Epithelial cell of esophagus (primary cell): ENCODE measurements around the gene COPG1.
"Not testable (repeated sequence)": the region's sequence is repeated elsewhere in the genome, so short reads cannot be mapped to it uniquely, and the experiment has no call there.

ENCODE experiments used
- DNase-seq: peaks from one replicate; pipeline ENCODE4 v3.0.0; 2010; ENCODE audit warnings: low read depth
- H3K4me3 ChIP-seq: 2 replicates; pipeline ENCODE4 v1.5.1; 2011; ENCODE audit warnings: mild to moderate bottlenecking, low read length, control low read depth
- TF ChIP-seq, protein P1 (sequence below): IDR thresholded peaks from 2 replicates; pipeline ENCODE4 v1.5.1; 2011; ENCODE audit warnings: low read depth, mild to moderate bottlenecking, low read length, control low read depth, inconsistent platforms; ENCODE audit not compliant: insufficient read depth; ENCODE audit errors: missing control alignments

Gene COPG1

GRCh38 chr3:129213238-129213637 lies 36.2 kb upstream of the COPG1 start:
- no peak for DNase-seq
- TF ChIP-seq, protein P1, sequence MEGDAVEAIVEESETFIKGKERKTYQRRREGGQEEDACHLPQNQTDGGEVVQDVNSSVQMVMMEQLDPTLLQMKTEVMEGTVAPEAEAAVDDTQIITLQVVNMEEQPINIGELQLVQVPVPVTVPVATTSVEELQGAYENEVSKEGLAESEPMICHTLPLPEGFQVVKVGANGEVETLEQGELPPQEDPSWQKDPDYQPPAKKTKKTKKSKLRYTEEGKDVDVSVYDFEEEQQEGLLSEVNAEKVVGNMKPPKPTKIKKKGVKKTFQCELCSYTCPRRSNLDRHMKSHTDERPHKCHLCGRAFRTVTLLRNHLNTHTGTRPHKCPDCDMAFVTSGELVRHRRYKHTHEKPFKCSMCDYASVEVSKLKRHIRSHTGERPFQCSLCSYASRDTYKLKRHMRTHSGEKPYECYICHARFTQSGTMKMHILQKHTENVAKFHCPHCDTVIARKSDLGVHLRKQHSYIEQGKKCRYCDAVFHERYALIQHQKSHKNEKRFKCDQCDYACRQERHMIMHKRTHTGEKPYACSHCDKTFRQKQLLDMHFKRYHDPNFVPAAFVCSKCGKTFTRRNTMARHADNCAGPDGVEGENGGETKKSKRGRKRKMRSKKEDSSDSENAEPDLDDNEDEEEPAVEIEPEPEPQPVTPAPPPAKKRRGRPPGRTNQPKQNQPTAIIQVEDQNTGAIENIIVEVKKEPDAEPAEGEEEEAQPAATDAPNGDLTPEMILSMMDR, result no peak

DNA sequence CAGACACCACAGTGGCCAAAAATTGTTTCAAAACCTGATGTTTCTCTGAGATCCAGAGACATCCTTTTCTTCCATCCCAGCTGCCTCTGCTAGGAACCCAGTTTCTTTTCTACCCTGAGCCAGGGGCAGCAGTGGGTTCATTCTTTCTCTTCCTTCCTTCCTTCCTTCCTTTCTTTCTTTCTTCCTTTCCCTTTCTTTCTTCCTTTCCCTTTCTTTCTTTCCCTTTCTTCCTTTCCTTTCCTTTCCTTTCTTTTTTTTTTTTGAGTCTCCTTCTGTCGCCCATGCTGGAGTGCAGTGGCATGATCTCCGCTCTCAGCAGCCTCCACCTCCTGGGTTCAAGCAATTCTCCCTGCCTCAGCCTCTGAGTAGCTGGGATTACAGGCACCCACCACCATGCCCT lies 30.7 kb upstream of the COPG1 start:
- no peak for DNase-seq
- no peak overlapping the region for H3K4me3 ChIP-seq
- TF ChIP-seq, protein P1, result no peak

More at GRCh38 chr3:129213238-129213637, 36.2 kb upstream of the COPG1 start:
- H3K4me3 ChIP-seq, result no peak overlapping the region

DNA sequence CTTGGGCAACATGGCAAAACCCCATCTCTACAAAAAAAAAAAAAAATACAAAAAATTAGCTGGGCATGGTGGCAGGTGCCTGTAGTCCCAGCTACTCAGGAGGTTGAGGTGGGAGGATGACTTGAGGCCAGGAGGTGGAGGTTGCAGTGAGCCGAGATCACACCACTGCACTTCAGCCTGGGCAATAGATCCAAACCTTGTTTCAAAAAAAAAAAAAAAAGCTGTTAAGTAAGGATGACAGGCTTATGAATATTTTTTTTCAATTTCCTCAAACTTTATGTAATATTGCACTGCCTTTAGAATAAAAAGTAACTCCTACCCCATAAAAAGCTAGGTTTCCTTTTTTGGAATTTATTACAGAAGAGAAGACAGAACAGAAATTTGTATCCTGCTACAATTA lies 25.0 kb upstream of the COPG1 start:
- not testable (repeated sequence) for DNase-seq

GRCh38 chr3:129224984-129225393 lies 24.4 kb upstream of the COPG1 start:
- peak; percentile 63 for DNase-seq
- H3K4me3 ChIP-seq, result no peak overlapping the region
- TF ChIP-seq, protein P1, result no peak

More for the DNA sequence above, 25.0 kb upstream of the COPG1 start:
- not testable (repeated sequence) for H3K4me3 ChIP-seq

DNA sequence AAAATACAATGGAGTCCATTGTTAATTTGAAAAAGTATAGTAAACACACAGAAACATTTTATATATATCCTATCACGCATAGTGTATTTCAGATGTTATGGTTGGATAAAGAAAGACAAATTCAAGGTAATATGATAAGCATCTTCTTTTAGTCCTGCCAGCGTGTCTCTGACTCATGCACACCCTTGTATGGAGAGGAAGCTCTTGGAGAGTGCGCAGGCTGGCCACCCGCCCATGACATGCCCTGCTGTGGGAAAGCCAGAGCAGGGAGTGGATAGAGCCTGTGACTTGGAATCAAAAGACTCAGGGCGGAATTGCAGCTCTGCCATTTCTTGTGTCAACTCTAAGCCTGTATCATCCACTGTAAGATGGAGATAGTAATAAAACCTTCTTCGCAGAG lies 23.0 kb upstream of the COPG1 start:
- TF ChIP-seq, protein P1, result no peak
- H3K4me3 ChIP-seq, result no peak overlapping the region
- peak; percentile 93 for DNase-seq

DNA sequence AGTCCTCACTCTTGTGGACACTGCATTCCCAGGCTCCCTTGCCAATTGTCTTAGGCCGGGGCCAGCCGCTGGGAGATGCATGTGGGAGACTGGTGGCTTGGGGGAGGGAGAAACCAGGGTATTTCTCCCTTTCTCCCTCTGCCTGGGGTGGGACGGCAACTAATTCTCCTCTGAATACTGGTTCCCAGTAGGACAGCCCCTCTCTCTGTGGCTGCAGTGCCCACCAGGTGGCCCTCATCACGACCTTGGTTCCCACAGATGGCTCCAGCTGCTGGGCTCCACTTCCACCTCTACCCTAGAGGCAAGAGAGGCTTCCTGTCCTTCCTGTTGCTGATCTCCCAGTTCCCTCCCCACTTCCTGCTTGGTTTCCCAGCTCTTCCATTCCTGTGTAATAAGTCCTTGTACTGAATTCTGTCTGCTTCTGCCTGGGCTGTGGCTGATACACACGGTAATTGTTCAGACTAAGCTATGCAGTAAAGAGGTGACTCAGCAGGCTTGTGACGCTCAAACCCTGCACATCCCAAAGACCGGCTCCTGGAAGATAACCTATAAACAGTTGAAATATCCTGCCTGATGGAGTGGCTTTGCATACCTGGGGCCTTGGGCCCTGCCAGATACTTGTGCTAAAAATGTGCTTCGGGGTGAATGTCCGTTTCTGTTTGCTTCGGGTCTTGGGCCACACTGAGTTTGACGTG lies 20.4 kb upstream of the COPG1 start:
- TF ChIP-seq, protein P1, result peak; percentile 16

DNA sequence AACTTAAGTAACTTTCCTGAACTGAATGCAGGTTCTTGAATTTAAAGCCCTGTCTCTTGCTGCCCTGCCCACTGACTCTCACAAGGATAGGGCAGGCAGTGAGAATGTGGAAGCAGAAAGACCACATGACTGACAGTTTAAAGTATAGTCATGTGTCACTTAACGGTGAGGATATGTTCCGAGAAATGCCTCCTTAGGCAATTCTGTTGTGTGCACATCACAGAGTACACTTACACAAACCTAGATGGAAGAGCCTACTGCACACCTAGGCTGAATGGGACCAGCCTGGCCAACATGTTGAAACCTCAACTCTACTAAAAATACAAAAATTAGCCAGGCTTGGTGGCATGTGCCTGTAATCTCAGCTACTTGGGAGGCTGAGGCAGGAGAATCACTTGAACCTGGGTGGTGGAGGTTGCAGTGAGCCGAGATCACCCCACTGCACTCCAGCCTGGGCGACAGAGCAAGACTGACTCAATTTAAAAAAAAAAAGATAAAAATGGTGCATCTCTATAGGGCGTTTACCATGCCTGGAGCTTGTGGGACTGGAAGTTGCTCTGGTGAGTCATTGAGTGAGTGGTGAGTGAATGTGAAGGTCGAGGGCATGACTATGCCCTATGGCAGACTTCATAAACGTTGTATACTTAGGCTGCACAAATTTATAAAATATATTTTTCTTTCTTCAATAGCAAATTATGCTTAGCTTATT lies 18.9 kb upstream of the COPG1 start:
- DNase-seq, result peak; percentile 96
- H3K4me3 ChIP-seq, result no peak overlapping the region
- TF ChIP-seq, protein P1, result no peak

More for the DNA sequence above, 20.4 kb upstream of the COPG1 start:
- peak; percentile 86 for DNase-seq
- no peak overlapping the region for H3K4me3 ChIP-seq
